Ovary (tissue), 9 donors: ENCODE data around the gene GNA12. TPM values are rescaled to one million over a fixed set of nuclear protein-coding genes. Genes with fewer than 3 reads are reported as not detected.

Experiments
- DNase-seq, 5 donors: peaks; one replicate each; pipeline ENCODE4 v3.0.0-alpha.2; 2019 to 2020
- H3K27ac ChIP-seq, 2 donors: fragments of 200-600 bp; one replicate each; pipeline versions ENCODE4 v1.5.1 to v1.8.0; 2019 to 2022
- H3K27me3 ChIP-seq: fragments of 200-600 bp; one replicate; pipeline ENCODE4 v1.8.0; 2022
- H3K36me3 ChIP-seq: fragments of 200-600 bp; sonication (generic); one replicate; pipeline ENCODE4 v1.5.1; 2019
- H3K4me1 ChIP-seq: one replicate; pipeline ENCODE4 v1.8.1; 2013; ENCODE audit warnings: mild to moderate bottlenecking, moderate library complexity; ENCODE audit not compliant: insufficient read depth
- H3K4me3 ChIP-seq: fragments of 200-600 bp; sonication (generic); one replicate; pipeline ENCODE4 v1.5.1; 2017
- H3K9me3 ChIP-seq, 2 donors: fragments of 200-600 bp in 1 of 2; sonication (generic) in 1 of 2; one replicate each; pipeline versions ENCODE4 v1.5.1 to v1.8.1; 2013 to 2019; ENCODE audit warnings: mild to moderate bottlenecking in 1 of 2, moderate library complexity in 1 of 2
- CTCF ChIP-seq, 3 donors: fragments of 450-650 bp in 2 of 3; fragments of 200-600 bp in 1 of 3; IDR thresholded peaks; one replicate each; pipeline versions ENCODE4 v1.5.1 to v1.8.0; 2016 to 2022; ENCODE audit warnings: antibody characterized with exemption in 3 of 3, mild to moderate bottlenecking in 1 of 3
- EP300 ChIP-seq: sonication (generic); formaldehyde crosslinking; IDR thresholded peaks from one replicate; pipeline ENCODE4 v1.6.1; 2017; ENCODE audit warnings: antibody characterized with exemption
- POLR2A ChIP-seq: fragments of 450-650 bp; IDR thresholded peaks from one replicate; pipeline ENCODE4 v1.6.1; 2017; ENCODE audit warnings: antibody characterized with exemption, mild to moderate bottlenecking, moderate library complexity
- WGBS, 3 donors: extraction: QIAGEN DNeasy Blood & Tissue Kit in 1 of 3; methylation state at CpG; one replicate each; pipeline versions ENCODE4 v1.1.5 to v1.1.7; 2013 to 2017; 5-methylcytosine and 5-hydroxymethylcytosine counted together
- intact Hi-C, 4 donors: fragments of 100-400 bp; cut with DNase I; formaldehyde crosslinking; loops; one replicate each; pipeline versions ENCODE4 v1.11.0 to v1.15.1; 2022 to 2023
- polyA plus RNA-seq, 2 donors: library from polyadenylated mRNA; stranded (reverse); fragments of 200-250 nt in 1 of 2; fragments of 350-450 nt in 1 of 2; fragmentation: Illumina TruSeq in 1 of 2; extraction: RNeasy Lipid Tissue Mini Kit (QIAGEN cat#74804) in 1 of 2; gene quantifications; one replicate each; pipeline ENCODE4 v1.2.3, GENCODE V29; 2013 to 2014
- total RNA-seq, 7 donors: library from RNA; depleted of rRNA in 2 of 7; stranded (reverse); fragments of >200 nt in 2 of 7; fragmentation: NEBNext Ultra II Directional in 3 of 7; extraction: Animal tissue kit (Norgen Biotek cat#: 25700) in 3 of 7; gene quantifications; one replicate each; pipeline versions ENCODE4 v1.1.0 to v1.2.4, GENCODE V29; 2016 to 2023
- donor health status: DM: no; HTN: no; CAD: no; lungs with moderate emphysema.
- donor health status: DM: no; HTN: no; CAD: no.
- donor health status: Bipolar disorder and iron deficiency.
- donor health status: DM: yes; HTN: yes; CAD: no.
- donor health status: DM: no; HTN: no; CAD: no.
- donor health status: DM: yes; HTN: yes; CAD: no.

The GNA12 gene
- total and polyA plus RNA-seq, 9 donors = 13.4 to 94.4 (median 65.5) TPM

- Histone ChIP-seq H3K36me3 (no peaks in the 10 kb centered on the region), H3K4me1 (peaks cover 42% of the 10 kb centered on the region), H3K9me3 (no peaks in the 10 kb centered on the region), H3K4me3 (no peak overlapping the region), H3K27ac (peak overlapping the region; percentile 61 to 82), H3K27me3 (no peaks in the 10 kb centered on the region)
- 67 to 89% (median 88%) methylated on average over 31 of the region's 31 CpGs for WGBS, 3 donors
- intact Hi-C loops = loop anchor here in 2 of 4 donors (5.0 to 10.0 kb wide), 2 partner anchors 50 to 53 kb away; no protein-coding TSS in a partner anchor
- TF ChIP-seq CTCF (IDR thresholded peaks at IDR 0.05) (no peak), POLR2A (no peak), EP300 (no peak)
- peak in 2 of 5 donors; percentile 19 to 41 for DNase-seq
Observed at GRCh38 chr7:2814946-2815874, 28.9 kb downstream of the GNA12 start.

DNA sequence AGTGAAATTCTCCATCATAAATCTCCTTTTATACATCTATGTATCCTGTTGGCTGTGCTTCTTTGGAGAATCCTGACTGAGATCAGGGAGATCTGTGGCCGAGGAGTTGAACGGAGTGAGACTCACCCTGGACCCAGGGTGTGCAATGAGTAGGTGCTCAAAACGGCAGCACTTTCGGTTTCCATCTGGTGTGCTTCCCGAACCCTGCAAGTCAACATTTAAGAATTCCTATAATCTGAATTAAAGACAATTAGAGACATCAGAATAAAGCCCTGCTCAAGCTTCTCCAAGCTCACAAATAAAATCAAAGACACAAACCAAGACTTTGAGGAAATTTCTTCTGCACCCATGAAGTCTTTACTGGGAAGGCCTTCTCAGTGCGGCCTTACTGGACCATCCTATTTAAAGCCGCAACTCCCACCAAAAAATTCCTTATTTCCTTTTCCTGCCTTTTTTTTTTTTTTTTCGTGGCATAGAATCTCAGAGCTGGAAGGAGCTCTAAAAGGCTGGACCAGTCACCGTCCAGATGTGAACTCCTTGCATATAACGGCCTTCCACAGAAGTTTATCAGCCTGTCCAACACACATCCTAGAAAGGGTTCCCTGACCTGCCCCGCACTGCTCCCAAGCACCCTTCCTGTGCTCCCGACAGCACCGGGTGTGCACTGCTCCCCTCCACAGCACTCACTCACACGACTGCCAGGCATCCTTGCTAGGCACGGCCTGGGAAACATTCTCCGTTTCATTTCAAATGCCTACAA, 29.7 kb downstream of the GNA12 start:
- intact Hi-C loops = loop anchor here in 2 of 4 donors (5.0 to 10.0 kb wide), 2 partner anchors 50 to 52 kb away; no protein-coding TSS in a partner anchor
- Histone ChIP-seq H3K27me3 (no peaks in the 10 kb centered on the region), H3K36me3 (no peaks in the 10 kb centered on the region), H3K9me3 (no peaks in the 10 kb centered on the region), H3K27ac (peak overlapping the region; percentile 61 to 82), H3K4me1 (peaks cover 42% of the 10 kb centered on the region), H3K4me3 (no peak overlapping the region)
- WGBS, 3 donors = 22 to 40% (median 25%) methylated on average over 16 of the region's 16 CpGs
- peak in 1 of 5 donors; percentile 37 for DNase-seq
- TF ChIP-seq POLR2A = no peak
- no peak for TF ChIP-seq CTCF (IDR thresholded peaks at IDR 0.05)
- no peak for TF ChIP-seq EP300

- Histone ChIP-seq H3K27ac (peak overlapping the region in 1 of 2 donors; percentile 82), H3K36me3 (no peaks in the 10 kb centered on the region), H3K27me3 (no peaks in the 10 kb centered on the region), H3K9me3 (no peaks in the 10 kb centered on the region), H3K4me1 (peaks cover 42% of the 10 kb centered on the region), H3K4me3 (no peak overlapping the region)
- intact Hi-C loops = loop anchor here in 2 of 4 donors (5.0 to 10.0 kb wide), 2 partner anchors 49 to 51 kb away; no protein-coding TSS in a partner anchor
- WGBS, 3 donors = 76 to 84% (median 82%) methylated on average over 20 of the region's 20 CpGs
- no peak for TF ChIP-seq EP300
- no peak for TF ChIP-seq POLR2A
- TF ChIP-seq CTCF (IDR thresholded peaks at IDR 0.05) = no peak
- peak in 2 of 5 donors; percentile 14 to 33 for DNase-seq
Observed at GRCh38 chr7:2813350-2814185, 30.5 kb downstream of the GNA12 start.
